H1 (cell line): ENCODE measurements around the gene LDLRAD4. TPM values are rescaled to one million over a fixed set of nuclear protein-coding genes. Genes with fewer than 3 reads are reported as not detected.

ENCODE experiments used
- CTCF ChIA-PET: fragments of 300-600 bp; sonication (Branson Sonifier 250); formaldehyde crosslinking; loops from one replicate; lab custom pipeline; 2021; ENCODE audit not compliant: partially characterized antibody; lab: Charles Lee
- POLR2A ChIA-PET: fragments of 300-600 bp; sonication (Branson Sonifier 250); formaldehyde crosslinking; loops from one replicate; lab custom pipeline; 2021; ENCODE audit warnings: inconsistent platforms; ENCODE audit not compliant: partially characterized antibody; lab: Charles Lee
- DNase-seq, 2 experiments: peaks; one replicate each; pipeline versions ENCODE4 v3.0.0 to v3.0.0-alpha.2; 2010 to 2022; ENCODE audit warnings: low spot score in 2 of 2, low read depth in 1 of 2, mixed read lengths in 1 of 2
- FAIRE-seq: peaks from 2 replicates; lab custom pipeline; 2011; peaks lifted over from hg19 to GRCh38; lab: Jason Lieb, UNC
- H2AFZ ChIP-seq: 2 replicates; pipeline ENCODE4 v1.8.1; 2012; ENCODE audit warnings: low read length, inconsistent platforms
- H2AK5ac ChIP-seq: 2 replicates; pipeline ENCODE4 v1.6.1; 2013; ENCODE audit warnings: low read depth, low read length
- H2BK120ac ChIP-seq: replicated peaks from 2 replicates; pipeline ENCODE3; 2013; ENCODE audit warnings: low read depth, low read length, inconsistent platforms
- H2BK12ac ChIP-seq: 2 replicates; pipeline ENCODE4 v1.6.1; 2013; ENCODE audit warnings: low read depth, low read length
- H2BK15ac ChIP-seq: 2 replicates; pipeline ENCODE4 v1.6.1; 2013; ENCODE audit warnings: low read length
- H2BK20ac ChIP-seq: 2 replicates; pipeline ENCODE4 v1.6.1; 2013; ENCODE audit warnings: low read length
- H2BK5ac ChIP-seq: 2 replicates; pipeline ENCODE4 v1.6.1; 2013; ENCODE audit warnings: low read depth, low read length
- H3K14ac ChIP-seq: 2 replicates; pipeline ENCODE4 v1.6.1; 2013; ENCODE audit warnings: inconsistent platforms; ENCODE audit not compliant: insufficient read length
- H3K18ac ChIP-seq: 2 replicates; pipeline ENCODE4 v1.6.1; 2013; ENCODE audit warnings: low read length; ENCODE audit errors: extremely low read depth
- H3K23ac ChIP-seq: 2 replicates; pipeline ENCODE4 v1.6.1; 2013; ENCODE audit warnings: inconsistent platforms; ENCODE audit not compliant: insufficient read length
- H3K23me2 ChIP-seq: 2 replicates; pipeline ENCODE4 v1.6.1; 2013; ENCODE audit warnings: low read depth, low read length
- H3K27ac ChIP-seq: 2 replicates; pipeline ENCODE4 v1.6.1; 2011; ENCODE audit warnings: low read depth, low read length, inconsistent platforms
- H3K27me3 ChIP-seq, 4 experiments: replicated peaks in 1 of 4; 1 replicate in 1 of 4; 2 replicates in 3 of 4; pipeline versions ENCODE4 v1.6.1 to v1.8.1; 2011 to 2013; ENCODE audit warnings: low read length in 3 of 4, mild to moderate bottlenecking in 3 of 4, inconsistent platforms in 2 of 4, mixed read lengths in 2 of 4, moderate library complexity in 1 of 4; ENCODE audit not compliant: control insufficient read depth in 3 of 4, insufficient read depth in 3 of 4; ENCODE audit errors: extremely low read depth in 1 of 4
- H3K36me3 ChIP-seq, 4 experiments: 2 replicates each; pipeline versions ENCODE4 v1.6.1 to v1.8.1; 2011 to 2013; ENCODE audit warnings: mild to moderate bottlenecking in 4 of 4, low read length in 3 of 4, moderate library complexity in 2 of 4, control low read depth in 1 of 4, inconsistent platforms in 1 of 4; ENCODE audit not compliant: insufficient read depth in 4 of 4, control insufficient read depth in 2 of 4
- H3K4ac ChIP-seq: replicated peaks from 2 replicates; pipeline ENCODE3; 2013; ENCODE audit warnings: low read length, low read depth, mixed read lengths, inconsistent platforms; ENCODE audit not compliant: insufficient read length
- H3K4me1 ChIP-seq, 4 experiments: replicated peaks in 1 of 4; 1 replicate in 1 of 4; 2 replicates in 3 of 4; pipeline versions ENCODE4 v1.6.1 to v1.8.1; 2011 to 2013; ENCODE audit warnings: low read length in 3 of 4, inconsistent platforms in 2 of 4, mixed read lengths in 1 of 4; ENCODE audit not compliant: insufficient read depth in 4 of 4, control insufficient read depth in 3 of 4
- H3K4me2 ChIP-seq, 2 experiments: 2 replicates each; pipeline versions ENCODE4 v1.6.1 to v1.8.1; 2011 to 2013; ENCODE audit warnings: low read depth in 2 of 2, low read length in 2 of 2, control low read depth in 1 of 2, inconsistent platforms in 1 of 2, mild to moderate bottlenecking in 1 of 2; ENCODE audit not compliant: insufficient read depth in 1 of 2
- H3K4me3 ChIP-seq, 4 experiments: fragments of 200-600, 300-600 bp in 1 of 4; sonication (generic), shearing (Covaris generic), sonication (Bioruptor Twin) in 1 of 4; 2 replicates each; pipeline versions ENCODE4 v1.5.1 to v1.8.1; 2011 to 2016; ENCODE audit warnings: low read length in 4 of 4, low read depth in 3 of 4, control low read depth in 2 of 4, inconsistent platforms in 2 of 4, mild to moderate bottlenecking in 2 of 4, mixed read lengths in 1 of 4, moderate library complexity in 1 of 4; ENCODE audit not compliant: insufficient read depth in 2 of 4; ENCODE audit errors: extremely low read depth in 1 of 4
- H3K56ac ChIP-seq: replicated peaks from 2 replicates; pipeline ENCODE3; 2013; ENCODE audit warnings: low read depth, mild to moderate bottlenecking, mixed read lengths, low read length, inconsistent platforms; ENCODE audit not compliant: insufficient read length
- H3K79me1 ChIP-seq: 2 replicates; pipeline ENCODE4 v1.6.1; 2013; ENCODE audit warnings: low read depth, low read length, control low read depth
- H3K79me2 ChIP-seq, 2 experiments: 2 replicates each; pipeline versions ENCODE4 v1.6.1 to v1.8.1; 2012 to 2013; ENCODE audit warnings: low read length in 2 of 2, mild to moderate bottlenecking in 2 of 2, inconsistent platforms in 1 of 2; ENCODE audit not compliant: insufficient read depth in 2 of 2, control insufficient read depth in 1 of 2
- H3K9ac ChIP-seq, 4 experiments: replicated peaks in 1 of 4; 1 replicate in 1 of 4; 2 replicates in 3 of 4; pipeline versions ENCODE4 v1.6.1 to v1.8.1; 2011 to 2013; ENCODE audit warnings: low read depth in 3 of 4, low read length in 3 of 4, control low read depth in 2 of 4, mild to moderate bottlenecking in 2 of 4, moderate library complexity in 2 of 4, inconsistent platforms in 1 of 4; ENCODE audit errors: extremely low read depth in 1 of 4
- H3K9me3 ChIP-seq, 2 experiments: 2 replicates each; pipeline versions ENCODE4 v1.6.1 to v1.8.1; 2012 to 2013; ENCODE audit warnings: mild to moderate bottlenecking in 2 of 2, moderate library complexity in 2 of 2, control low read depth in 1 of 2, inconsistent platforms in 1 of 2, low read depth in 1 of 2, low read length in 1 of 2, mixed read lengths in 1 of 2; ENCODE audit not compliant: insufficient read depth in 2 of 2
- H4K20me1 ChIP-seq, 2 experiments: replicated peaks in 1 of 2; 2 replicates each; pipeline versions ENCODE3 to v1.8.1; 2011 to 2013; ENCODE audit warnings: inconsistent platforms in 2 of 2, low read length in 2 of 2, mild to moderate bottlenecking in 1 of 2; ENCODE audit not compliant: insufficient read depth in 2 of 2, control insufficient read depth in 1 of 2
- H4K5ac ChIP-seq: 2 replicates; pipeline ENCODE4 v1.6.1; 2013; ENCODE audit warnings: low read length, low read depth, mixed read lengths, inconsistent platforms; ENCODE audit not compliant: insufficient read length
- H4K8ac ChIP-seq: 2 replicates; pipeline ENCODE4 v1.8.0; 2013; ENCODE audit warnings: mild to moderate bottlenecking, moderate library complexity, low read length, inconsistent platforms; ENCODE audit not compliant: insufficient read depth; ENCODE audit errors: extremely low read depth
- H4K91ac ChIP-seq: replicated peaks from 2 replicates; pipeline ENCODE3; 2013; ENCODE audit warnings: low read length, mixed read lengths, inconsistent platforms; ENCODE audit not compliant: insufficient read length
- ASH2L ChIP-seq: fragments of 200-600, 300-600 bp; sonication (generic); IDR thresholded peaks from one replicate; pipeline ENCODE4 v1.7.1; 2017; ENCODE audit warnings: low read length
- MAFK ChIP-seq: IDR thresholded peaks from 2 replicates; pipeline ENCODE4 v1.6.1; 2012; ENCODE audit warnings: low read depth, mild to moderate bottlenecking, improper control_type of control experiment, low read length
- WGBS, 2 experiments: shearing (Covaris generic) in 1 of 2; methylation state at CpG; one replicate each; pipeline versions ENCODE4 v1.1.6 to v1.1.7; 2013 to 2015; ENCODE audit warnings: low lambda C conversion rate in 2 of 2, mixed read lengths in 2 of 2, inconsistent platforms in 1 of 2, low coverage in 1 of 2, missing lambda C conversion rate in 1 of 2; ENCODE audit not compliant: insufficient replicate concordance in 2 of 2, insufficient coverage in 1 of 2, insufficient read length in 1 of 2; ENCODE audit errors: extremely low coverage in 1 of 2, missing lambda C conversion rate in 1 of 2; 5-methylcytosine and 5-hydroxymethylcytosine counted together
- polyA plus RNA-seq, 7 experiments: library from polyadenylated mRNA; depleted of rRNA in 3 of 7; stranded (reverse) in 5 of 7; unstranded in 2 of 7; fragments of >200 nt in 5 of 7; fragments of 200-250 nt in 2 of 7; gene quantifications; 1 replicate in 5 of 7; 2 replicates in 1 of 7; 4 replicates in 1 of 7; pipeline versions ENCODE4 v1.2.1 to v1.2.3, GENCODE V29; 2011 to 2013; ENCODE audit warnings: missing spikeins in 2 of 7, mixed read lengths in 2 of 7
- total RNA-seq: library from RNA; stranded (reverse); fragmentation: NEBNext Ultra II Directional; extraction: Animal tissue kit (Norgen Biotek cat#: 25700); gene quantifications from 2 replicates; pipeline ENCODE4 v1.2.1, GENCODE V29; 2021

LDLRAD4 gene
- total and polyA plus RNA-seq, 2 of the 8 experiments (the other 6 are each of a cell fraction or from before 2014, with no cell fraction given): 0.77 to 1.4 TPM

- no peak overlapping the region for H3K4me3 ChIP-seq
- no peak overlapping the region for H3K23ac ChIP-seq
- H2BK15ac ChIP-seq: no peak overlapping the region
- H2AFZ ChIP-seq: no peak overlapping the region
- H3K18ac ChIP-seq: no peak overlapping the region
- no peak overlapping the region for H2BK12ac ChIP-seq
- H3K14ac ChIP-seq: no peak overlapping the region
- DNase-seq (no peak), FAIRE-seq (no peak)
- no peaks in the 10 kb centered on the region for H3K79me2 ChIP-seq
- 81% methylated on average over 6 of the region's 6 CpGs; no CpG with 5 or more reads in 1 of the 2 experiments for WGBS, 2 experiments
- H2BK20ac ChIP-seq: no peak overlapping the region
- no peak overlapping the region for H3K4ac ChIP-seq
- no peaks in the 10 kb centered on the region; a peak in 1 of 7 replicates for H3K4me1 ChIP-seq
- ChIA-PET CTCF (interaction anchor here (0.6 to 1.3 kb wide), 3 partner anchors 58 to 653 kb away, joined by 3 read pairs; no protein-coding TSS in a partner anchor), POLR2A (no interaction called here)
- H3K4me2 ChIP-seq: no peak overlapping the region
- no peaks in the 10 kb centered on the region for H3K79me1 ChIP-seq
- H3K9me3 ChIP-seq: no peaks in the 10 kb centered on the region
- H3K9ac ChIP-seq: no peak overlapping the region
- no peaks in the 10 kb centered on the region for H3K27me3 ChIP-seq
- H4K20me1 ChIP-seq: no peaks in the 10 kb centered on the region
- no peak overlapping the region for H4K5ac ChIP-seq
- H3K56ac ChIP-seq: no peak overlapping the region
- H2BK120ac ChIP-seq: no peak overlapping the region
- H3K36me3 ChIP-seq: no peaks in the 10 kb centered on the region
- no peak overlapping the region for H2AK5ac ChIP-seq
- H4K8ac ChIP-seq: no peak overlapping the region
- H4K91ac ChIP-seq: no peak overlapping the region
- H3K23me2 ChIP-seq: no peaks in the 10 kb centered on the region
- H3K27ac ChIP-seq: no peak overlapping the region
- H2BK5ac ChIP-seq: no peak overlapping the region
- TF ChIP-seq MAFK (no peak), ASH2L (no peak)
These were observed 245.1 kb downstream of the LDLRAD4 start for GRCh38 chr18:13463526-13464210.
